ENCODE results near the gene STK38L. TPM values are rescaled to one million over a fixed set of nuclear protein-coding genes. Genes with fewer than 3 reads are reported as not detected.

STK38L gene
- total and polyA plus RNA-seq, 9 of the 15 experiments (the other 6 are each of a cell fraction or from before 2014, with no cell fraction given) = 2.6 to 10.7 (median 6.9) TPM

GRCh38 chr12:27276275-27276674 is 32.2 kb downstream of the STK38L start:
- CTCF ChIA-PET (ENCODE audit: low intra/inter-chr PET ratio) = no interaction called here
- H3K4me2 ChIP-seq (ENCODE audit: insufficient read depth, low read length) = no peak overlapping the region
- no TSS peak for BruUV-seq (replicated peaks)
- no peaks in the 10 kb centered on the region for H3K36me3 ChIP-seq (ENCODE audit: control insufficient read depth, insufficient read depth, low read length)
- no peaks in the 10 kb centered on the region for H3K4me1 ChIP-seq (replicated peaks in 1 of 2; ENCODE audit: control insufficient read depth in 2 of 2, insufficient read depth in 2 of 2, low read length in 2 of 2)
- no peak for ATAC-seq
- in situ Hi-C loops (cut with MboI) = no loop called here
- DNase-seq (ENCODE audit: extremely low read depth in 1 of 4, low spot score in 3 of 4) = no peak
- no peaks in the 10 kb centered on the region for H3K9me1 ChIP-seq (ENCODE audit: control insufficient read depth, insufficient read depth, low read length)
- H3K4me3 ChIP-seq = no peak overlapping the region
- 0% methylated on average over 3 of the region's 3 CpGs for WGBS (ENCODE audit: insufficient coverage, low coverage, missing lambda C conversion rate)
- H3K79me2 ChIP-seq (ENCODE audit: control insufficient read depth, insufficient read depth, low read length) = no peaks in the 10 kb centered on the region
- POLR2A ChIA-PET = no interaction called here
- no peak overlapping the region for H3K27ac ChIP-seq (ENCODE audit: extremely low read depth, low read depth, low read length)
- H2AFZ ChIP-seq (ENCODE audit: low read depth, low read length) = no peak overlapping the region
- intact Hi-C loops (cut with micrococcal nuclease) = loop anchor here (5.0 kb wide), 1 partner anchor 64 kb away; no protein-coding TSS in a partner anchor
- no peaks in the 10 kb centered on the region; a peak in 3 of 5 replicates for H3K27me3 ChIP-seq (ENCODE audit: control insufficient read depth in 2 of 2, insufficient read depth in 2 of 2, low read length in 2 of 2)
- no peak for TF ChIP-seq KDM5B (IDR thresholded peaks at IDR 0.05; ENCODE audit: insufficient replicate concordance, low read depth, low read length)
- H3K9ac ChIP-seq (ENCODE audit: insufficient read depth in 1 of 2, low read depth in 2 of 2, low read length in 2 of 2) = no peak overlapping the region
- no peaks in the 10 kb centered on the region for H3K9me3 ChIP-seq (replicated peaks; ENCODE audit: control insufficient read depth, insufficient read depth, low read depth, low read length)
- FAIRE-seq = no peak
- H4K20me1 ChIP-seq (replicated peaks; ENCODE audit: control insufficient read depth, insufficient read depth, low read length) = no peaks in the 10 kb centered on the region

GRCh38 chr12:27277846-27278260 is 33.8 kb downstream of the STK38L start:
- no peak overlapping the region for H3K27ac ChIP-seq (ENCODE audit: extremely low read depth, low read depth, low read length)
- in situ Hi-C loops (cut with MboI) (no loop called here), intact Hi-C loops (cut with micrococcal nuclease) (loop anchor here (5.0 kb wide), 1 partner anchor 66 kb away; no protein-coding TSS in a partner anchor)
- no peaks in the 10 kb centered on the region for H3K79me2 ChIP-seq (ENCODE audit: control insufficient read depth, insufficient read depth, low read length)
- H3K4me1 ChIP-seq (replicated peaks in 1 of 2; ENCODE audit: control insufficient read depth in 2 of 2, insufficient read depth in 2 of 2, low read length in 2 of 2) = no peaks in the 10 kb centered on the region
- no peaks in the 10 kb centered on the region for H3K9me3 ChIP-seq (replicated peaks; ENCODE audit: control insufficient read depth, insufficient read depth, low read depth, low read length)
- ChIA-PET POLR2A (no interaction called here), CTCF (ENCODE audit: low intra/inter-chr PET ratio) (no interaction called here)
- no peaks in the 10 kb centered on the region for H4K20me1 ChIP-seq (replicated peaks; ENCODE audit: control insufficient read depth, insufficient read depth, low read length)
- no peak for ATAC-seq
- H3K9me1 ChIP-seq (ENCODE audit: control insufficient read depth, insufficient read depth, low read length) = no peaks in the 10 kb centered on the region
- H3K27me3 ChIP-seq (ENCODE audit: control insufficient read depth in 2 of 2, insufficient read depth in 2 of 2, low read length in 2 of 2) = no peaks in the 10 kb centered on the region; a peak in 3 of 5 replicates
- H3K4me2 ChIP-seq (ENCODE audit: insufficient read depth, low read length) = no peak overlapping the region
- no peak overlapping the region for H3K4me3 ChIP-seq
- H3K36me3 ChIP-seq (ENCODE audit: control insufficient read depth, insufficient read depth, low read length) = no peaks in the 10 kb centered on the region
- 7% methylated on average over 1 of the region's 1 CpG for WGBS (ENCODE audit: insufficient coverage, low coverage, missing lambda C conversion rate)
- DNase-seq (ENCODE audit: extremely low read depth in 1 of 4, low spot score in 3 of 4) = no peak
- no TSS peak for BruUV-seq (replicated peaks)
- no peak overlapping the region for H2AFZ ChIP-seq (ENCODE audit: low read depth, low read length)
- no peak overlapping the region for H3K9ac ChIP-seq (ENCODE audit: insufficient read depth in 1 of 2, low read depth in 2 of 2, low read length in 2 of 2)
- no peak for FAIRE-seq
- TF ChIP-seq POLR2H (tag; IDR thresholded peaks at IDR 0.05; ENCODE audit: low read depth) (no peak), MCM7 (IDR thresholded peaks at IDR 0.05) (no peak), CBFA2T3 (IDR thresholded peaks at IDR 0.05) (no peak), ZNF778 (CRISPR knock-in tag; IDR thresholded peaks at IDR 0.05) (no peak), ELK3 (CRISPR knock-in tag; IDR thresholded peaks at IDR 0.05) (no peak), SNIP1 (IDR thresholded peaks at IDR 0.05; ENCODE audit: low read depth) (no peak), TFAP4 (CRISPR knock-in tag; IDR thresholded peaks at IDR 0.05; ENCODE audit: borderline replicate concordance) (no peak), GATAD2A (IDR thresholded peaks at IDR 0.05) (no peak), ETV6 (IDR thresholded peaks at IDR 0.05; ENCODE audit: borderline replicate concordance in 1 of 2, low read depth in 2 of 2, low read length in 1 of 2) (no peak), ETV6 (CRISPR knock-in tag; IDR thresholded peaks at IDR 0.05; ENCODE audit: borderline replicate concordance) (no peak), RUNX1 (IDR thresholded peaks at IDR 0.05; ENCODE audit: low read depth) (no peak), FIP1L1 (IDR thresholded peaks at IDR 0.05; ENCODE audit: low read depth, low read length, poor library complexity, severe bottlenecking) (no peak), NCOA1 (IDR thresholded peaks at IDR 0.05; ENCODE audit: low read depth) (no peak)

All from K562 (cell line).